Measurements from ENCODE around the gene SELENOW. TPM values are rescaled to one million over a fixed set of nuclear protein-coding genes. Genes with fewer than 3 reads are reported as not detected.
A peak's percentile ranks its signal among the peaks of the same experiment; 100 is the strongest.

Gene SELENOW
- polyA plus RNA-seq, 1 of the 3 experiments (the other 2 are of a cell fraction) = 335 TPM

DNA sequence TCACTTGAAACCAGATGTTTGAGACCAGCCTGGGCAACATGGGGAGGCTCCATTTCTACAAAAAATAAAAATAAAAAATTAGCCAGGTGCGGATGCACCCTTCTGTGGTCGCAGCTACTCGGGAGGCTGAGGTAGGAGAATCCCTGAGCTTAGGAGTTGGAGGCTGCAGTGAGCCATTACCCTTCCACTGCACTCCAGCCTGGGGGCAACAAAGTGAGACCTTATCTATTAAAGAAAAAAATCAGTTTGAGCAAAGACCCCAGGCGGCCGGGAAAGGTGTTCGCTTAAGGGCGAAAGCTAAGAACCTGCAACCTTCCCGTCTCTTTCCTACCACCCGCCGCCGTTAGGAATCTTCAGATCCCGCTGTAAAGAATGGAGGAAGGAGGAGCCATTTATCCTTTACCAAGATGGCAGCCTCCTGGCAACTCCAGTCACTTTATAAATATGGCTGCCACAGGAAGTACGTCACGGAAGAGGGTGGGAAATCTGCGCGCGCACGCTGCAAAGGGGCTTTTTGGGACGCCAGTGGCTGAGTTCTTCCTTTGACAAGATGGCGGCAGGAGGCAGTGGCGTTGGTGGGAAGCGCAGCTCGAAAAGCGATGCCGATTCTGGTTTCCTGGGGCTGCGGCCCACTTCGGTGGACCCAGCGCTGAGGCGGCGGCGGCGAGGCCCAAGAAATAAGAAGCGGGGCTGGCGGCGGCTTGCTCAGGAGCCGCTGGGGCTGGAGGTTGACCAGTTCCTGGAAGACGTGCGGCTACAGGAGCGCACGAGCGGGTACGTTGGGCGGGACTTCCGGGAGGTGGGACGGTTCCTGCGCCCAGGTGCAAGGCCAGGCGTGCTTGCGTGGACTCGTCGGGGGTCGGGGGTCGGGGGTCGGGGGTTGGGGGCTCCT is 33.2 kb upstream of the SELENOW start, which contains the start of gene NOP53:
TSS of gene NOP53 (plus strand) at position 537 of the 892 bp plus-strand sequence. CDS start at position 551, 14 bp downstream.
- peaks cover 28% of the 10 kb centered on the region for H3F3A ChIP-seq (replicated peaks; ENCODE audit: insufficient read depth)
- ChIA-PET POLR2A (interaction anchor here (0.6 to 1.9 kb wide), 6 partner anchors 10 to 1373 kb away, joined by 3 to 5 read pairs (median 3); partner anchors contain the start of gene EHD2), CTCF (interaction anchor here (0.8 to 17.6 kb wide), 7 partner anchors 11 to 449 kb away, joined by 3 to 475 read pairs (median 3); partner anchors contain the start of gene EHD2)
- WGBS (ENCODE audit: low lambda C conversion rate) = 9% methylated on average over 23 of the region's 53 CpGs
- no peaks in the 10 kb centered on the region for H3K27me3 ChIP-seq (ENCODE audit: insufficient read depth)
- peak within 1 kb of the TSS; percentile 73 for H3K4me2 ChIP-seq
- DNase-seq = peak; percentile 96
- H3K27ac ChIP-seq (ENCODE audit: low read depth in 2 of 2, low read length in 1 of 2) = peak within 1 kb of the TSS; percentile 91 to 97
- peaks cover 6% of the 10 kb centered on the region; the same call in 1 of the 2 replicates for H4K20me1 ChIP-seq (ENCODE audit: insufficient read depth)
- peaks cover 12 to 14% of the 10 kb centered on the region in 2 experiments; a peak in 1 of 4 replicates for H3K4me1 ChIP-seq (ENCODE audit: control insufficient read depth in 1 of 2, insufficient read depth in 2 of 2, low read depth in 1 of 2, low read length in 1 of 2)
- H3K4me3 ChIP-seq (ENCODE audit: low read depth in 2 of 2, low read length in 1 of 2) = peak within 1 kb of the TSS; percentile 65 to 83
- TF ChIP-seq MXI1 (IDR thresholded peaks at IDR 0.05; ENCODE audit: low read depth, low read length) (peak; percentile 78), JUND (IDR thresholded peaks at IDR 0.05) (peak; percentile 29; the same call in 1 of the 2 replicates), FOSL2 (IDR thresholded peaks at IDR 0.05; ENCODE audit: borderline replicate concordance, low read depth) (no peak; the same call in 1 of the 2 replicates), GATA2 (CRISPR knock-in tag; IDR thresholded peaks at IDR 0.05) (no peak), YY1 (IDR thresholded peaks at IDR 0.05; ENCODE audit: low read depth) (peak; percentile 100), ELF1 (IDR thresholded peaks at IDR 0.05) (peak; percentile 70), TAF1 (IDR thresholded peaks at IDR 0.05; ENCODE audit: borderline replicate concordance, low read depth, low read length) (peak; percentile 89; the same call in 1 of the 2 replicates), NRF1 (IDR thresholded peaks at IDR 0.05; ENCODE audit: low read depth, low read length) (peak; percentile 75), EZH2phosphoT487 (IDR thresholded peaks at IDR 0.05; ENCODE audit: borderline replicate concordance, low read depth) (no peak), CHD2 (IDR thresholded peaks at IDR 0.05; ENCODE audit: low read length, partially characterized antibody) (peak; percentile 80), GABPA (IDR thresholded peaks at IDR 0.05; ENCODE audit: low read depth) (peak; percentile 92), POLR2AphosphoS5 (IDR thresholded peaks at IDR 0.05; ENCODE audit: low read depth, low read length) (peak; percentile 95), EP300 (IDR thresholded peaks at IDR 0.05; ENCODE audit: borderline replicate concordance in 1 of 2, low read depth in 1 of 2, low read length in 1 of 2) (peak in 1 of 2 experiments; percentile 39; a peak in 1 of 4 replicates), RAD21 (IDR thresholded peaks at IDR 0.05; ENCODE audit: low read length) (no peak), SIN3A (IDR thresholded peaks at IDR 0.05; ENCODE audit: borderline replicate concordance, low read depth, low read length) (peak; percentile 56; the same call in 1 of the 2 replicates), TEAD4 (IDR thresholded peaks at IDR 0.05; ENCODE audit: borderline replicate concordance, insufficient read depth) (0 out of 2 replicates have a peak, but pooled peaks have one; percentile 27), SMC3 (IDR thresholded peaks at IDR 0.05; ENCODE audit: low read depth, low read length) (no peak)
- TF ChIP-seq, protein P1, sequence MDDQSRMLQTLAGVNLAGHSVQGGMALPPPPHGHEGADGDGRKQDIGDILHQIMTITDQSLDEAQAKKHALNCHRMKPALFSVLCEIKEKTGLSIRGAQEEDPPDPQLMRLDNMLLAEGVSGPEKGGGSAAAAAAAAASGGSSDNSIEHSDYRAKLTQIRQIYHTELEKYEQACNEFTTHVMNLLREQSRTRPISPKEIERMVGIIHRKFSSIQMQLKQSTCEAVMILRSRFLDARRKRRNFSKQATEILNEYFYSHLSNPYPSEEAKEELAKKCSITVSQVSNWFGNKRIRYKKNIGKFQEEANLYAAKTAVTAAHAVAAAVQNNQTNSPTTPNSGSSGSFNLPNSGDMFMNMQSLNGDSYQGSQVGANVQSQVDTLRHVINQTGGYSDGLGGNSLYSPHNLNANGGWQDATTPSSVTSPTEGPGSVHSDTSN (IDR thresholded peaks at IDR 0.05) = peak; percentile 55
- TF ChIP-seq, protein P2, sequence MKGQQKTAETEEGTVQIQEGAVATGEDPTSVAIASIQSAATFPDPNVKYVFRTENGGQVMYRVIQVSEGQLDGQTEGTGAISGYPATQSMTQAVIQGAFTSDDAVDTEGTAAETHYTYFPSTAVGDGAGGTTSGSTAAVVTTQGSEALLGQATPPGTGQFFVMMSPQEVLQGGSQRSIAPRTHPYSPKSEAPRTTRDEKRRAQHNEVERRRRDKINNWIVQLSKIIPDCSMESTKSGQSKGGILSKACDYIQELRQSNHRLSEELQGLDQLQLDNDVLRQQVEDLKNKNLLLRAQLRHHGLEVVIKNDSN (IDR thresholded peaks at IDR 0.05; ENCODE audit: borderline replicate concordance, low read depth) = no peak
- TF ChIP-seq, protein P3, sequence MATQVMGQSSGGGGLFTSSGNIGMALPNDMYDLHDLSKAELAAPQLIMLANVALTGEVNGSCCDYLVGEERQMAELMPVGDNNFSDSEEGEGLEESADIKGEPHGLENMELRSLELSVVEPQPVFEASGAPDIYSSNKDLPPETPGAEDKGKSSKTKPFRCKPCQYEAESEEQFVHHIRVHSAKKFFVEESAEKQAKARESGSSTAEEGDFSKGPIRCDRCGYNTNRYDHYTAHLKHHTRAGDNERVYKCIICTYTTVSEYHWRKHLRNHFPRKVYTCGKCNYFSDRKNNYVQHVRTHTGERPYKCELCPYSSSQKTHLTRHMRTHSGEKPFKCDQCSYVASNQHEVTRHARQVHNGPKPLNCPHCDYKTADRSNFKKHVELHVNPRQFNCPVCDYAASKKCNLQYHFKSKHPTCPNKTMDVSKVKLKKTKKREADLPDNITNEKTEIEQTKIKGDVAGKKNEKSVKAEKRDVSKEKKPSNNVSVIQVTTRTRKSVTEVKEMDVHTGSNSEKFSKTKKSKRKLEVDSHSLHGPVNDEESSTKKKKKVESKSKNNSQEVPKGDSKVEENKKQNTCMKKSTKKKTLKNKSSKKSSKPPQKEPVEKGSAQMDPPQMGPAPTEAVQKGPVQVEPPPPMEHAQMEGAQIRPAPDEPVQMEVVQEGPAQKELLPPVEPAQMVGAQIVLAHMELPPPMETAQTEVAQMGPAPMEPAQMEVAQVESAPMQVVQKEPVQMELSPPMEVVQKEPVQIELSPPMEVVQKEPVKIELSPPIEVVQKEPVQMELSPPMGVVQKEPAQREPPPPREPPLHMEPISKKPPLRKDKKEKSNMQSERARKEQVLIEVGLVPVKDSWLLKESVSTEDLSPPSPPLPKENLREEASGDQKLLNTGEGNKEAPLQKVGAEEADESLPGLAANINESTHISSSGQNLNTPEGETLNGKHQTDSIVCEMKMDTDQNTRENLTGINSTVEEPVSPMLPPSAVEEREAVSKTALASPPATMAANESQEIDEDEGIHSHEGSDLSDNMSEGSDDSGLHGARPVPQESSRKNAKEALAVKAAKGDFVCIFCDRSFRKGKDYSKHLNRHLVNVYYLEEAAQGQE (IDR thresholded peaks at IDR 0.05; ENCODE audit: low read depth, low read length) = peak; percentile 33; the same call in 1 of the 2 replicates
- TF ChIP-seq, protein P4, sequence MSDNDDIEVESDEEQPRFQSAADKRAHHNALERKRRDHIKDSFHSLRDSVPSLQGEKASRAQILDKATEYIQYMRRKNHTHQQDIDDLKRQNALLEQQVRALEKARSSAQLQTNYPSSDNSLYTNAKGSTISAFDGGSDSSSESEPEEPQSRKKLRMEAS (IDR thresholded peaks at IDR 0.05; ENCODE audit: low read depth) = peak; percentile 70; the same call in 1 of the 2 replicates
- TF ChIP-seq, protein P5, sequence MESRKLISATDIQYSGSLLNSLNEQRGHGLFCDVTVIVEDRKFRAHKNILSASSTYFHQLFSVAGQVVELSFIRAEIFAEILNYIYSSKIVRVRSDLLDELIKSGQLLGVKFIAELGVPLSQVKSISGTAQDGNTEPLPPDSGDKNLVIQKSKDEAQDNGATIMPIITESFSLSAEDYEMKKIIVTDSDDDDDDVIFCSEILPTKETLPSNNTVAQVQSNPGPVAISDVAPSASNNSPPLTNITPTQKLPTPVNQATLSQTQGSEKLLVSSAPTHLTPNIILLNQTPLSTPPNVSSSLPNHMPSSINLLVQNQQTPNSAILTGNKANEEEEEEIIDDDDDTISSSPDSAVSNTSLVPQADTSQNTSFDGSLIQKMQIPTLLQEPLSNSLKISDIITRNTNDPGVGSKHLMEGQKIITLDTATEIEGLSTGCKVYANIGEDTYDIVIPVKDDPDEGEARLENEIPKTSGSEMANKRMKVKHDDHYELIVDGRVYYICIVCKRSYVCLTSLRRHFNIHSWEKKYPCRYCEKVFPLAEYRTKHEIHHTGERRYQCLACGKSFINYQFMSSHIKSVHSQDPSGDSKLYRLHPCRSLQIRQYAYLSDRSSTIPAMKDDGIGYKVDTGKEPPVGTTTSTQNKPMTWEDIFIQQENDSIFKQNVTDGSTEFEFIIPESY (IDR thresholded peaks at IDR 0.05; ENCODE audit: borderline replicate concordance, low read depth) = 0 out of 2 replicates have a peak, but pooled peaks have one; percentile 40
- H3K9me3 ChIP-seq = no peaks in the 10 kb centered on the region
- H3K36me3 ChIP-seq (replicated peaks in 1 of 2; ENCODE audit: control insufficient read depth in 1 of 2, insufficient read depth in 2 of 2, low read length in 1 of 2) = peaks cover 20 to 35% of the 10 kb centered on the region in 2 experiments
- H2AFZ ChIP-seq (ENCODE audit: low read depth) = no peak within 1 kb of the TSS; the same call in 1 of the 2 replicates
- H3K9ac ChIP-seq = peak within 1 kb of the TSS; percentile 83
- peaks cover 41% of the 10 kb centered on the region for H3K79me2 ChIP-seq (ENCODE audit: insufficient read depth)
- H3K9me2 ChIP-seq = no peaks in the 10 kb centered on the region
